CD4-positive, alpha-beta T cell treated with Interleukin-4 for 4 hours (primary cell): ENCODE data around the gene FRMD4A.
A peak's percentile ranks its signal among the peaks of the same experiment; 100 is the strongest.
"Not testable (repeated sequence)": the region's sequence is repeated elsewhere in the genome, so short reads cannot be mapped to it uniquely, and the experiment has no call there.

Experiments used
- DNase-seq: peaks from one replicate; pipeline ENCODE4 v3.0.0-alpha.2; 2020

FRMD4A gene

DNA sequence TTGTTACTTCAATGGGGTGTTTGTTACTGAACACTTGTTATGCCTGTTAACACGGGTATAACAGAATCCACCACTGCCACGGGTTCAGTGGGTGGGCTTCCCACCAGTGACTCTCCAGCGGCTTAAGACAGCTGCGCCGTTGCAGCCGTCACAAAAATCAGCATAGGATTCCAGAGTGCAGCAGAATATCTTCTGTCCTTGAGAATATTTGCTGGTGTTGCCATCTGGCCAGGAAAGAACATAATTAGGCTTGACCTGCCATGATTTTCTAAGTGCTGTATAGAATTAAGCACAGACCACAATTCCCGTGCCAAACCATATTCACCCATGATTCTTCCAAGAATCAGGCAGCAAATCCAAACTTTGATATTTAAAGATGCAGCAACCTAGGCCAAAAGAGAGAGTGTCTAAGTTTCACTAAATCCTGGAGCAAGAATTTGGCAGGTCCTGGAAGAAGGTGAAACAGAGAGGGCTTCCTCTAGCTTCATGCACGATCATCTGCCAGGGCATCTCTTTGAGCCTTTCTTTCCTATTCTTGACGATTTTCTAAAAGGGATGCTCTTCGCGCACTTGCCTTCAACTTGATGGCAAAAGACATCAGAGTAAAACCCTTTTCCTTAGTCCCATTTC lies 95.0 kb downstream of the FRMD4A start:
- DNase-seq, result no peak

DNA sequence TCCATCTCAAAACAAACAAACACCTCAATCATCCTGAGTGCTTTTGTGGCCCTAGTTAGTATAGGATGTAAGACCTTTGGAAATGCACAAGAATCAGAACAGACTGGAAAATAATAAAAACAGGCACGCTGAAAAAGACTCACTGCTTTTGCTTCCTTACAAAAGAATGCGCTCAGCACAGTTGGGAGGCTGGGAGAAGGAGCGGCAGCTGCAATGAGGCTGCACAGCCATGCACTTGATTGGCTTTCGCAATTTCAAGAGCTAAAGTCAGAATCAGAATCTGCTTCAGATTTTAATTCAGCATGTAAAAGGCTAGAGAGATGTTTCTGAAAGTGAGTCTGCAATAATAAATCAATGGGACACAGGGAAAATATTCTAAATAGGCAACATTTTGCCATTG lies 97.2 kb downstream of the FRMD4A start:
- no peak for DNase-seq

DNA sequence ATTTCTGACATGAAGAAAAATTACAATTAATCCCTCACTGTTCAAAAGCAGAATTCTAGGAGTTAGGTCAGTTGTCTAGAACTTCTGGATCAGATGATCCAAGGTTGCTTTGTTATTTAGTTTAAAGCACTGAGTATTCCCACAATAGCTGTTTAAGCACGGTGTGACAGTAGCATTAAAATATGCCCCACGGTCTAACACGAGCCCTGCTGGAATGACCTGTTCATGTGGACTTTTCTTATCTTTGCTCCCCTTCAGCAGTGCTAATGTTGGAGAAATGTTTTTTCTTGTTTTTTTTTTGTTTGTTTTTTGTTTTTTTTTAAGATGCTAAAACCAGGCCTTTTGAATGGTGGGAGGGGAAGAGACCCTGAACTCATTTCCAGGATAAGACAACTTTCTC lies 101.9 kb downstream of the FRMD4A start:
- DNase-seq, result not testable (repeated sequence)

DNA sequence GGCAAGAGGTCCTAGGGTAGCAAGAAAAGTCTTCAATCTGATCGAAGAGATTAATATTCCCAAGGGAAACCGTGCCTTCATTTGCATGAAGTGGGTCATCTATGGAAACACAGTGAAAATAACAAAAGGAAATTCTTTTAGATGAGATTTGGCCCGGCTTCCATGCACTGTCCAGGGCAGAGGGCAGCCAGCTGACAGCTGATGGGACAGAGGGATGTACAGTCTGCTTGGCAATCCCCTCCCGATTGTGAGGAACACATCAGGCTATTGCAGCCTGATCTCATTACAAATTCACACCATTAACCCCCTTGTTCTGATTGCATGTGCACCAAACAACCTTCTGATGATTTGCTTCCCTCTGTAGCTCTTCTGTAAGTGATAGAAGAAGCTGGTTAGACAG lies 105.3 kb downstream of the FRMD4A start:
- no peak for DNase-seq

DNA sequence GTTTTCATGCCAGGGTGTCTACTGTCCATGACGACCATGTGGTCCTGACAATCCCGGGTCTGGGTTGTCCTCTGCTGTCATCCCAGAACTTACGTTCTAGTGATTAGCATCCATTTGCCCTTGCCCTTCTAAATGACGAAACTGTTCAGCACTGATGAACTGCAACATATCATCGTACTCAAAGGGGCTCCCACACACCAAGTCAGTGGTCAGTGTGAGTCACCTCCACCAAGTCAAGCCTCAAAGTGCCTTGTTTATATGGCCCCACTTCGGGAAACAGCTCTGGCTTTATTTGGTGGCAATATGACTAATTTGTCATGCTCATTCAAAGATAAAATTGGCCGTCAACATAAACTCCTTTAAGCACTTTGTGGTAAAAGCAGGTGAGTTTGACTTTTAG lies 110.7 kb downstream of the FRMD4A start:
- no peak for DNase-seq

DNA sequence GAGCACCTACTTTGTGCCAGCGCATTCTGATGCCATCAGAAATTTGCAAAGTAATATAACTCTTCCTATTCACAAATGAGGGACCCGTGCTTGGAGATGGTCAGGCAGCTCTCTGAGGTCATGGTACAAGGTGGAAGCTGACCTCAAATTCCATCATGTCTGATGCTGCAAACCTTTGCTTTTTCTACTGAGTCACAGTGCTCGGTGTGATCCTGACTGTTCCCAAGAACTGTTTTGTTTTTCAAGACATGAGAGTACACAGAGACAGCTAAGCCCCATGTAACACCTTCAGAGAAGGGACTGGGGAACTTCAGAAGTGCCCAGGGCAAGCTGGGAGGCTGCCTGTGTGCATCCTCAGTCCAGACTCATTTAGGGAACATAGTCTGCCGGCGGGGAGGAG lies 111.3 kb downstream of the FRMD4A start:
- DNase-seq, result no peak

DNA sequence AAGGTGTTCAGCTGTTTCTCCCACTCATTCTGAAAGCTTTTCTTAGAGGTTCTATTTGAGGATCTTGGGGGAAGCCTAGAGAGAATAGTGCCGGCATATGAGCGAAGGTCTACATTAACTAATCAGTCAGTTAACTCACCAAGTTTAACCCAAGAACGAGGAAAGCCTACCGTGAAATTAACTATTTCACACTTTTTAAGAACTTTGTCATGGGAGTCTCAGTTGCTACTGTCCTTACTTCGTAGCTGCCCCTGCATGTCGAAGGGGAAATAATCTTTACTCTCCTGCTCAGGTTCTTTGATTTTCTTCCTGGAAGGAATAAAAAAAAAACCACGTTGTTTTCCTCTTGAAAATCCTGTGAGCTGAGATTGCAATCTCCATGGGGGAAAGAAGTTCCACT lies 115.1 kb downstream of the FRMD4A start:
- DNase-seq, result no peak

DNA sequence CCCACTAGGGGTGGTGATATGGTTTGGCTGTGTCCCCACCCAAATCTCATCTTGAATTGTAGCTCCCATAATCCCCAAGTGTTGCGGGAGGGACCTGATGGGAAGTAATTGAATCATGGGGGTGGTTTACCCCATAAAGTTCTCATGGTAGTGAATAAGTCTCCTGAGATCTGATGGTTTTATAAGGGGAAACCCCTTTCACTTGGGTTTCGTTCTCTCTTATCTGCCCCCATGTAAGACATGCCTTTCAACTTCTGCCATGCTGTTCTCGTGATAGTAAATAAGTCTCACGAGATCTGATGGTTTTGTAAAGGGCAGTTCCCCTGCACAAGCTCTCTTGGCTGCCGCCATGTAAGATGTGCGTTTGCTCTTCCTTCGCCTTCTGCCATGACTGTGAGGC lies 117.0 kb downstream of the FRMD4A start:
- not testable (repeated sequence) for DNase-seq

DNA sequence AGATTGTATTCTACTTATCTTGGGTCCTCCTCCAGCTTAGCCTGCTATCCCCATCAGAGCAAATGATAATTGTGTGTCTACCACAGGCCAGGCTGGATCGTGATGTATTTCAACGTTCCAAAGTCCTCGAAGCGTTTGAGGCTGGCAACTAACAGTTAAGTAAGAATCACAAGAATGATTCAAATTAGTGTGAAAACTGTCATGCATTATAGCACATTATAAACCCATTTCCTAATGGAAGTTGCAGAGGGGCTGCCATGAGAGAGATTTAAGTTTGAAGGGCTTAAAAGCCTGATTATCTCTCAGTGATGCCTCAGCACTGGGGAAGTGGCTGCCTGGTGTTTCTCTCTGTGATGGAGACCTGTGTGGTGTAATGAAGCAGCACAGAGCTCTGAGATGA lies 119.1 kb downstream of the FRMD4A start:
- DNase-seq, result no peak

DNA sequence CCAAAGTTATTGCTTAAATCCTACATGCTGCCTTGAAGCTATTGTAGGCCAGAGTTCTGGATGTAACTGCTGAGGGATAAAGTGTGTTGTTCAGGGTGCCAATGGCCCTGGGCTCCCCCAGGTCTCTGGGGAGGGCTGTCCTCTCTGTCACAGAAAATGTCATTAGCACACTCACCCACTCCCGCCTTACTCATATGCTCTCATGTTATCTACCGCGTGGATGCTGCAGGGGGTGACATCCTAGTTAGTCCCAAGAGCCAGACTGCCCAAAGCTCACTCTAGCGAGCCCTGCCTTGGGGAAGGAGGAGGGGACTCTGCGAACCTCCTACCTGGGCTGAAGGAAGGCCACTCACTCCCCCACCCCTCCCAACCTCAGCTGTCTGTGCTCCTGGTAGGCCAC lies 122.5 kb downstream of the FRMD4A start:
- DNase-seq, result no peak

DNA sequence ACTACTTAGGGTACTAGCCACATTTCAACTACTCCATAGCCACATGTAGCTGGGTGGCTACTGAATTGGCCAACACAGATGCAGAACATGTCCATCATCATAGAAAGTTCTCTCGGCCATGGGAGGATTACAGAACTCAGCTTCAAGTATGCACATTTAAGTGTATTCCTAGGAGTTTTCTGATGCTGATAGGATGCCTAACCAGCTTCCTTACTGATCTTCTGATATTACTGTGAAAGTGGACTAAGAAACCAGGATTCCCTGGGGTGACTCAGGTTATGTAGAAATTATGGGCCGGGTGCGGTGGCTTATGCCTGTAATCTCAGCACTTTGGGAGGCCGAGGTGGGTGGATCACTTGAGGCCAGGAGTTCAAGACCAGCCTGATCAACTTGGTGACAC lies 125.5 kb downstream of the FRMD4A start:
- DNase-seq, result no peak

DNA sequence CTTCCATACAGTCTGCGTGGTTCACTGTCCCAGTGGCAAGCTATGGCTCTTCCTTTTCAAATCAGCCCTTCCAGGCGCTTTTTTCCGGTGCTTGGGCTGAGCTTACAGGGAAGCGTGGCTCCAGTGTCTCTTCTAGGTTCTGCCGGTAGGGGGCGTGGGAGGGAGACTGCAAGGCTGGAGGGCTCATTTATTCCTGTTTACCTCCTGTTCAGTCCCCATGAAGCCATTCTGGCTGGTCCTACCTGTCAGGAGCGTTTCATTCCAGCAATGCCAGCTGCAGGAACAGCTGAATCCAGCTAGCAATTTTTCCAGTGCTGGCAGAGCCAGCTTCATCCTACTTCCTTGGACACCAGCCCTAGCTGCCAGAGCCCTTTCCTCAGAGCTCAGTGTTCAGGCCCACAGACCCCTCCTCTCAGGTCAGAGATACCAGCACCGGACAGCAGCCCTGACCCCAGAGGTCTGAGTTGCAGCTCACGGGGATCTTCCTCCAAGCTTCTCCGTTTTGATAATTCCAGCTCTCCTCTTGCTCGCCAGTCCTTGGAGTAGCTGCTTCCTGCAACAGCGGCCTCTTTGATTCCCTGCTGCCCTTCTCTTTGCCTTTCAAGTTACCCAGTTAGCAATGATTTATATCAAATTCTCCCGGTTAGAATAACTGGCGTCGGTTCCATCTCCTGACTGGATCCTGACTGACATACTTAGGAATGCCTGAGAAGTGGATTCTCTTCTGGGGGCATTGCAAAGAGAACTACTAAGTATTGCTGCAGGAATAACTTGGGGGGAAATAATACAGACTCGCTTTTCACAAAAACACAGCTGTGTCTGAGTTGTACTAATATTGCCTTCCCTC lies 129.8 kb downstream of the FRMD4A start:
- no peak for DNase-seq

DNA sequence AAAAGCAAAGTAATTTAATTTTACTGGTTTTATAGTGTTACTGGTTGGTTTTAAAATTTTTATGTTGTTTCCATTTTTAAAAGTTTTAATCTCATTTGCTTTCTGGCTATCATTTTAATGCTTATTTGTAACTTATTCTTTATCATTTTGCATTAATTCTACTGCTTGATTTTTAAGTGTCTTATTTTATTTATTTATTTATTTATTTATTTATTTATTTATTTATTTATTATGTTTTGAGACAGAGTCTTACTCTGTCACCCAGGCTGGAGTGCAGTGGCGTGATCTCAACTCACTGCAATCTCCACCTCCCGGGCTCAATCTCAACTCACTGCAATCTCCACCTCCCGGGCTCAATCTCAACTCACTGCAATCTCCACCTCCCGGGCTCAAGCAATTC lies 131.6 kb downstream of the FRMD4A start:
- DNase-seq, result not testable (repeated sequence)

DNA sequence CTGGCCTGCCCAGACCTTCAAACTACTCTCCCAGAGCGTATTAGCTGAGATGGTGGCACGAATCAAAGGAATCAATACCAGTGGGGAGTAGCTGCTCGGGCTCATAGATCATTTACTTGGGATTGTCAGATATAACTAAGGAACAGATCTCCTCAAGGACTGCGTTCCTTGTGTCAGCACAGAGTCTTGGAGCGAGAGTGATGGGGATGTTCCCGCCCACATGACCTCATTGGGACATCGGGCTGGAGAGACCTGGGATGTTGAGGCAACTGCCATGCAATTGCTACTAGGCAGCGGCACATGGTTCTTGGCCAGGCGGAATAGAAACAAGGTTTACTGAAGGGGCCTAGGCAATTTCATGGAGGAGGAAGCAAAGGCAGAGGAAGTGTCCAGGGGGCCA lies 132.6 kb downstream of the FRMD4A start:
- no peak for DNase-seq

DNA sequence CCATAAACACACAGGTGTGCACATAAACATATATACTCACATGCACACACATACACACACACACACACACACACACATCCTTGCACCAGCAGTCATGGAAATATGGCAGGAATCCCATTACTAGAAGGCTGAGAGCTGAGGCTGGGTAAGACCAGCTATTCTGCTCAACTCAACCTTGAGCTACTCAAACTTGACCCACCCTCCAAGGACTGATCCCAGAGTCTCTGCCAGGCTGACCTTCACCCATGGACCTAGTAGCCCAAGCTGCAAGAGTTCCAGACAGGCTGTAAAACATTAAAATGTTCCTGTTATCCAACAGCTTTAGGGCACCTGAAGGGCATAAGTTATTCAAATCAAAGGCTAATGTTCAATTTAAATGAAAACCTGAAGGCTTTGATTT lies 134.6 kb downstream of the FRMD4A start:
- no peak for DNase-seq

DNA sequence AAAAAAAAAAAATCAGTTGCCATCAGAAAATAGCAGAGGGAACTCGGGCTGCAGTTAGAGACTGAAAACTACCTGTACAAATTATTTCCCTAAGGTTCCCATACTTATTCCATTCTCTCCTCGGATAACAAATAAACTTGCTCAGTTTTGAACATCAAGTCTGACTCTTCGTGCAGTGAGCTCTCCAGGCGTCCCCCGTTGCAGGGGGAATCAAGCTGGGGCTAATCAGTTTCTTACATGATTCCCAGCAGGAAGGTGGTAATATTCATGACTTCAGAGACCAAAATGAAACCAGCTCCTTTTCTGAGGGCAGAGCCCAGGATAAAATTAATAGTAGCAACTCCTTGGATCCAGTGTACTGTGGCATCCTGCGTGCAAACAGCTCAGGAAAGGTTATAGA lies 135.3 kb downstream of the FRMD4A start:
- no peak for DNase-seq

DNA sequence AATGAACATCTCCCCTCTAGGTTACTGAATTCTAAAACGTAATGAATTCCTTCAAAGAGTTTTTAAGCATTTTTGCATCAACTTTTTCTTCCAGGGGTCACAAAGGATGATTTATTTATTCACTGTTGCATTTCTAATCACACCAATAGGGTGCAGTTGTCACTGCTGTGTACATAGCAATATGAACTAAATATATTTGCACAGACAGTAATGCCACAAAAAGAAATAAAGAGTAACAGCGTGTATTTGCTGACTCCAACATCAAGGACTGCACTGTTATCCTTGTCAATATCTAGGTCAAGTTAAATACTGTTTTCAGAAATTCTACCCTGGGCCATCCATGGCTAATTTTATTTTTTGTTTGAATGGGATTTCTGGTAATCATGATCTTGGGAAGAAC lies 138.0 kb downstream of the FRMD4A start:
- DNase-seq, result no peak

DNA sequence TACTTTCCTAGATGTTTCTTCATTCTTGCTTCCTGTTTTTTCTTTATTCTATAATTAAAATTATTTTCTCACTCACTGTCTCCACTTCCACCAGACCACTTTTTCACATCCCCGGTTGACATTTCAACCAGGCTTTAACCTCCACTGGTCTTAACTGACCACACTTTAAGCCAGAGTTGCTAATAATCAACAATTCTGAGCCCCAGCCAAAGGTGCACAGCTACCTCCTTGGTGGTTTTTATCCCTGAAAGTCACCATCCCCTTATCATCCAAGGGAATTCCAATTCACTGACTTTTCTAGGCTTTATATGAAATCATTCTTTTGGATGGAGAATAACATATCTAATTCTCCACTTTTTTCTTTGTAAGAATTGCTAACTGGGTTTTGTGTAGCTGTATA lies 138.9 kb downstream of the FRMD4A start:
- DNase-seq, result no peak

DNA sequence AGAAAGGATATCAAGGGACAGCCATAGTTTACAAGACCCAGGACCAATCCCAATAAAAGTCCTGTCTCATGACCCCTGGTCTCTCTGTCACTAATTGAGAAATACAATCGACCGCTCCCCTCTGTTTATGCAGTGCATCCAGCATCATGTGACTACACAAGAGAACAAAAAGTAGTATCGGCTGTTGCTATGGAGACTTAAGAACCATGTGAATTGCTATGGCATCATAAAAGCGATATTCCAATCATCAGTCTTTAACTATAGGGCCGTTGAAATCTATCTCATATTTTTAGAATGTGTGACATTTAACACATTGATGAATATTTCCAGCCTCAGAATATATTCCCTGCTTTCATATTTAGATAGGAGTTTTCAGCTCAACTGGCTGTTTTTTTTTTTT lies 139.3 kb downstream of the FRMD4A start:
- DNase-seq, result no peak

DNA sequence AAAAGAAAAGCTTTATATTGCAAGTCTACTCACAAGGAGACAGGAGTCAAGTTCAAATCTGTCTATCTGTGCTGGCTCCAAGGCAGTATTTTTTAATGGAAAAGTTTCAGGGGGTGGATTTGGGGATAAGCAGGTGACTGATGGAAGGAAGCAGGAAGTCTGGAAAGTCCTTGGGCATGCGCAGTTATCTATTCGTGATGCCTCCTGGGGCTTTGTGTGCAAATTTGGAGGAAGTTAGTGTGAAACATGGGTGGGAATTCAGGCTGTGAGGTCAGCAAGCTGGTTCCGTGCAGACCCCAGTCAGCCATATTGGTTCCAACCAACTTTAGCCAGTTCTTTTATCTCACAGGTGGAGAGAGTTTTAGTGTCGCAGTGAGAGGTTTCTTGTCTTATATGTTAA lies 140.0 kb downstream of the FRMD4A start:
- DNase-seq, result no peak

DNA sequence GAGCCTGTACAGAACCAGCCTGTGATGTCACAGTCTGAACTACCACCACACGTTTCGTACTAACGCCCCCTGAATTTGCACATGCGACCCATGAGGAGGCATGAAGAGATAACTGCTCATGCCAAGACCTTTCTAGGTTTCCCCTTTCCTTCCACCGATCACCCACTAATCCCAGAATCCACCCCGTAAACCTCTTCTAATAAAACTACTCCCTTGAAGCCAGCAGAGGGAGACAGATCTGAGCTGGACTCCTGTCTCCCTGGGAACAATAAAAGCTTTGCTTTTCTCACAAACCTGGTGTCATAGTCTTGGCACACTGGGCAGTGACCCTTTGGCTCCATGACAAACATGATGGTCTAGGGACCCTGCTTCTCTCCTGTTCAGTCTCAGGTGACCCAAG lies 144.5 kb downstream of the FRMD4A start:
- no peak for DNase-seq

DNA sequence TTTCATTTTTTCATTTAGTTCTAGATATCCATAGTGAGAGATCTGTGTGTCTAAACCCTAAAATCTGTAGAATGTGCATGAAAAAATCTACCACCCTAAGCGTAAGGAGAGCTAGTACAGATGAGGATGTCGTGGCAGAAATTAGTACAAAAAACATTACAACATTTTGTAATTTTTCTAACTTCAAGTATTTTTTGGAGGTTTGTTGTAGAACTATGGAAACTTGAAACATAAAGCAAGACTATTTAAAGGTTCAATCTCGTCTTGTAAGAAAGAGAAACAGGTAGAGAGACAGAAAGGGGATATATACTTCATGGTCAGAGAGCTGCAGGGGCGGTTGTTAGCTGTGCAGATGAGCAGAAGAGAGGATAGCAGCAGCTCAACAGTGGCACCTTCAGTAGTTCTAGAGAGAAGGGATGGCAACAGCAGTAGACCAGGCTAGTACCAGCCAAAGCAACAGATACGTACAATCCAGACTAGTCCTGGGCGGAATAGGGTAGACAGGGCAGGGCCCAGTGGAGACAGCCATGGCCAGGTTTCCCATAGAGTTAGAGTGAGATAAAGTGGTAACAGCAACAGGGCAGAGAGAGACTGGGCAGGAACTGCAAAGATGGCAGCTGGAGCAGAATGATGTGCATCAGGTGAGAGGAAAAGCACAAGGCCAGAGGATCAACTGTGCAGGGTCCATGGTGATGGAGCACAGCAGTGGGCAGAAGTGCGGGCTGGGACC lies 145.2 kb downstream of the FRMD4A start:
- peak; percentile 52 for DNase-seq

DNA sequence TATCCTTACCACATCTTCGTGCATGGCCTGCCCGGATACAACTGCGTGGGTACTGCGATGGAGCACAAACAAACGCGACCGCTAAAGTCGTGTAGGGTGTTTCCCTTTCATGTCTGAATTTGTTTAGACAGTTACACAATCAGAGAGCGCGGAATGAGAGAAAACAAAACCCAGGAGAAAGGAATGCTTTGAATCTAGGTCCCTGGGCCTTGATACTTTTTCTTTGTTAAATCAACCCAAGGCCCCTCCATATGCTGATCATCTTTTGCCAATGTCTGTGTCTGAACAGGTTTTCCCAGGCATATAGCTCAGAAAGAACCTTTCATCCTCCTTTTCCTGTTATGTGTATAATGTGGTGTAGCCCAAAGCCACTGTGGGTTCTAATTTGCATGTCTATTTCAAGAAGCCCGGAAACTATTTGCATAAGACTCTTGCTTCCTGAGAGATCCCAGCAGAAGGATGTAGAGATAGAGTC lies 145.8 kb downstream of the FRMD4A start:
- peak; percentile 73 for DNase-seq

DNA sequence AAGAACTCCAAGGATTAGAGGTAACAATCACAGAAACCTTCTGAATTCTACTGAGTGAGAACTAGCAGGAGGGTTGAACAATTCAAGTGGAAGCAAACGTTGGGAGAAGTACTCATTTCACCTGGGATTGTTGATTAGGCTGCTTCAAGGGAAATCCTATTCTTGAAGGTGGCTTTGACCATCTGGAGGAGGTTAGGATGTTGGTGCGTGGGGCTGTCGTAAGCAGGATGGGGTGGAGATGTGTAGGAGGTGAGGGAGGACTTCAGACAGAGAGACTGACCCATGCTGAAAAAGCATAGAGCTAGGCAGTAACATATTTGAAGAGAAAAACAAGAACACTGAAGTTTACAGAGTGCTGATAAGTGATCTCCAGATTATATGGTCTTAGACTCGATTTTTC lies 147.9 kb downstream of the FRMD4A start:
- no peak for DNase-seq
